Erythroblast (primary cell): Measurements from ENCODE around the gene TSHZ3.

ENCODE experiments used
- DNase-seq, 2 experiments: peaks; one replicate each; lab custom pipeline; 2025; lab: John Stamatoyannopoulos, UW
- GATA1 ChIP-seq: IDR thresholded peaks from 2 replicates; pipeline ENCODE4 v1.6.1; 2011; ENCODE audit warnings: low read depth, mild to moderate bottlenecking, control low read depth, low read length, moderate library complexity
- POLR2A ChIP-seq: IDR thresholded peaks from 2 replicates; pipeline ENCODE4 v1.6.1; 2011; ENCODE audit warnings: mild to moderate bottlenecking, low read length

TSHZ3 gene

GRCh38 chr19:31232180-31232579 lies 117.1 kb downstream of the TSHZ3 start:
- TF ChIP-seq POLR2A (no peak), GATA1 (no peak)
- no peak for DNase-seq

- TF ChIP-seq POLR2A: no peak
- no peak for TF ChIP-seq GATA1
- DNase-seq: no peak
Observed at GRCh38 chr19:31231237-31231636, 118.0 kb downstream of the TSHZ3 start.

GRCh38 chr19:31226151-31226935 lies 122.9 kb downstream of the TSHZ3 start:
- DNase-seq: no peak
- TF ChIP-seq GATA1 (no peak), POLR2A (no peak)
